ENCODE measurements around the gene TCEAL5.
A peak's percentile ranks its signal among the peaks of the same experiment; 100 is the strongest.
"Not testable (repeated sequence)": the region's sequence is repeated elsewhere in the genome, so short reads cannot be mapped to it uniquely, and the experiment has no call there.

TCEAL5 gene

GRCh38 chrX:103276581-103277002, at the start of gene TCEAL5:
TSS of gene TCEAL5 (minus strand) at chrX:103276750. CDS start at chrX:103274563, 2,187 bp downstream.
- no peak for DNase-seq

- DNase-seq, result no peak
Observed at GRCh38 chrX:103311399-103311780, 34.8 kb upstream of the TCEAL5 start.

- peak; percentile 96 for DNase-seq
Observed at GRCh38 chrX:103310555-103311398, 34.2 kb upstream of the TCEAL5 start, which contains the start of gene BEX2. TSS of gene BEX2 (minus strand) at chrX:103310990. CDS start at chrX:103309976, 1,014 bp downstream.

GRCh38 chrX:103309860-103310554, 33.5 kb upstream of the TCEAL5 start:
- no peak for DNase-seq

- DNase-seq, result not testable (repeated sequence)
Observed at GRCh38 chrX:103305666-103306065, 29.1 kb upstream of the TCEAL5 start.

- no peak for DNase-seq
Observed at GRCh38 chrX:103304705-103305104, 28.2 kb upstream of the TCEAL5 start.

GRCh38 chrX:103293118-103293517, 16.6 kb upstream of the TCEAL5 start:
- DNase-seq, result no peak

GRCh38 chrX:103279624-103280023, 3.1 kb upstream of the TCEAL5 start:
- no peak for DNase-seq

- no peak for DNase-seq
Observed at GRCh38 chrX:103275947-103276567, 493 bp downstream of the TCEAL5 start.

- no peak for DNase-seq
Observed at GRCh38 chrX:103274284-103274683, 2.3 kb downstream of the TCEAL5 start.

GRCh38 chrX:103258275-103258674, 18.3 kb downstream of the TCEAL5 start:
- no peak for DNase-seq

GRCh38 chrX:103256651-103257050, 19.9 kb downstream of the TCEAL5 start:
- DNase-seq, result no peak

GRCh38 chrX:103254921-103255493, 21.5 kb downstream of the TCEAL5 start, which contains the start of gene TCEAL8:
TSS of gene TCEAL8 (minus strand) at chrX:103255155. CDS start at chrX:103253979, 1,176 bp downstream.
- peak; percentile 88 for DNase-seq

- DNase-seq, result peak; percentile 98
Observed at GRCh38 chrX:103254171-103254824, 22.3 kb downstream of the TCEAL5 start.

GRCh38 chrX:103253608-103254007, 22.9 kb downstream of the TCEAL5 start:
- peak; percentile 66 for DNase-seq

GRCh38 chrX:103250977-103251376, 25.6 kb downstream of the TCEAL5 start:
- peak; percentile 92 for DNase-seq

GRCh38 chrX:103249805-103250204, 26.7 kb downstream of the TCEAL5 start:
- no peak for DNase-seq

- no peak for DNase-seq
Observed at GRCh38 chrX:103248553-103248952, 28.0 kb downstream of the TCEAL5 start.

GRCh38 chrX:103240155-103240554, 36.4 kb downstream of the TCEAL5 start:
- DNase-seq, result no peak

- no peak for DNase-seq
Observed at GRCh38 chrX:103236296-103236695, 40.3 kb downstream of the TCEAL5 start.

- DNase-seq, result not testable (repeated sequence)
Observed at GRCh38 chrX:103235608-103236007, 40.9 kb downstream of the TCEAL5 start.

GRCh38 chrX:103234869-103235268, 41.7 kb downstream of the TCEAL5 start:
- no peak for DNase-seq

All from islet precursor cell (in vitro differentiated cells).